ENCODE measurements around the gene FAM83C.

DNA sequence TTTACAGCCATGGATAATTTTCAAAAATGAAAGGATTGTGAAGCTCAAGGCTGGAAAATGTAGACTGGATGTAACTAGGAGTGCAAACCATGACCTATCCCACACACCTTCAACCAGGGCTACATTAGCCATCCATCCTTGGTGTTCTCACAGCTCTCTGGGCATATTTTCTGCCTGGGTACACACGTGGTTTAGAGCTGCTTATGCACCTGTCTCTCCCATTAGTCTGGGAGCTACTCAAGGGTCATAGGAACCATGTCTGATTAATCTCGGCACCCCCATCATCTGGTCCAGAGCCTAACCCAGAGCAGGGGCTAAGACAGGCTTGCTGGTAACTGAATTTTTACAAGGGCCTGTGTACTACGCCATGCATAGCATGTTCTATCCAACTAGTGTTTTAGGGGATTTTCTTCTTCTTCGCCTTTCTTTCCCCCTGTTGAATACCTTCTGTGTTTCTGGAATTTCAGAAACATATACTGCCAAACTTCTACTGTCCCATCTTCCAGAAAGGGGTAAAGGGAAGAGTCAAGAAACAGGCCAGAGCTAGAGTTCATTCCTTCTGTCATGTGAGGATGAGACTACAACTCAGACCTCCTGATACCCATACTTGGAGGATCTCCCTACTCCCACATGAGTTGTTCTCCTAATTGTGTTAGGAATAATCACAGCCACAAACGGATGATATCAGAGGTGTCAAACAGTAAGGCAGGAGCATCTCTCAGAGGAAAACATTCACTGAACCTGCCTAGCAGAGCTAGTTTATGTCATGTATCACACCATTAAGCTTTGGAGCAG lies 25.4 kb upstream of the FAM83C start:
- TF ChIP-seq, protein P1, sequence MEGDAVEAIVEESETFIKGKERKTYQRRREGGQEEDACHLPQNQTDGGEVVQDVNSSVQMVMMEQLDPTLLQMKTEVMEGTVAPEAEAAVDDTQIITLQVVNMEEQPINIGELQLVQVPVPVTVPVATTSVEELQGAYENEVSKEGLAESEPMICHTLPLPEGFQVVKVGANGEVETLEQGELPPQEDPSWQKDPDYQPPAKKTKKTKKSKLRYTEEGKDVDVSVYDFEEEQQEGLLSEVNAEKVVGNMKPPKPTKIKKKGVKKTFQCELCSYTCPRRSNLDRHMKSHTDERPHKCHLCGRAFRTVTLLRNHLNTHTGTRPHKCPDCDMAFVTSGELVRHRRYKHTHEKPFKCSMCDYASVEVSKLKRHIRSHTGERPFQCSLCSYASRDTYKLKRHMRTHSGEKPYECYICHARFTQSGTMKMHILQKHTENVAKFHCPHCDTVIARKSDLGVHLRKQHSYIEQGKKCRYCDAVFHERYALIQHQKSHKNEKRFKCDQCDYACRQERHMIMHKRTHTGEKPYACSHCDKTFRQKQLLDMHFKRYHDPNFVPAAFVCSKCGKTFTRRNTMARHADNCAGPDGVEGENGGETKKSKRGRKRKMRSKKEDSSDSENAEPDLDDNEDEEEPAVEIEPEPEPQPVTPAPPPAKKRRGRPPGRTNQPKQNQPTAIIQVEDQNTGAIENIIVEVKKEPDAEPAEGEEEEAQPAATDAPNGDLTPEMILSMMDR (IDR thresholded peaks at IDR 0.05) = no peak
- TF ChIP-seq POLR2A (IDR thresholded peaks at IDR 0.05) = no peak
